GM08714 (cell line): Measurements from ENCODE around the gene ZNF880.
A peak's percentile ranks its signal among the peaks of the same experiment; 100 is the strongest.
"Not testable (repeated sequence)": the region's sequence is repeated elsewhere in the genome, so short reads cannot be mapped to it uniquely, and the experiment has no call there.

ENCODE experiments used
- H3K4me3 ChIP-seq: fragments of 200-500 bp; sonication (Bioruptor generic); 2 replicates; pipeline ENCODE4 v1.5.1; 2014; ENCODE audit warnings: mild to moderate bottlenecking, low read length, inconsistent platforms
- ZNF274 ChIP-seq: IDR thresholded peaks from 2 replicates; pipeline ENCODE4 v1.6.1; 2012; ENCODE audit warnings: mild to moderate bottlenecking, low read depth, low read length

The ZNF880 gene

GRCh38 chr19:52369559-52370340 lies at the start of gene ZNF880:
ZNF880 (plus strand) TSS chr19:52369923; CDS start chr19:52369966, 43 bp downstream.
- H3K4me3 ChIP-seq, result peak within 1 kb of the TSS; percentile 84
- TF ChIP-seq ZNF274, result no peak

GRCh38 chr19:52322429-52322828 lies 47.3 kb upstream of the ZNF880 start:
- no peak overlapping the region for H3K4me3 ChIP-seq

GRCh38 chr19:52331757-52332156 lies 38.0 kb upstream of the ZNF880 start:
- TF ChIP-seq ZNF274, result no peak
- H3K4me3 ChIP-seq, result no peak overlapping the region

More at GRCh38 chr19:52322429-52322828, 47.3 kb upstream of the ZNF880 start:
- TF ChIP-seq ZNF274, result peak; percentile 42; the same call in 1 of the 2 replicates

- no peak for TF ChIP-seq ZNF274
- peak overlapping the region; percentile 70; the same call in 1 of the 2 replicates for H3K4me3 ChIP-seq
These were observed 34.0 kb upstream of the ZNF880 start for GRCh38 chr19:52335768-52336116.

GRCh38 chr19:52336117-52336790 lies 33.5 kb upstream of the ZNF880 start, which contains the start of gene ZNF610:
ZNF610 (plus strand) TSS chr19:52336243; CDS start chr19:52349173, 12,930 bp downstream.
- peak within 1 kb of the TSS; percentile 70; the same call in 1 of the 2 replicates for H3K4me3 ChIP-seq

GRCh38 chr19:52336791-52337381 lies 32.8 kb upstream of the ZNF880 start:
- peak overlapping the region; percentile 70; the same call in 1 of the 2 replicates for H3K4me3 ChIP-seq

More at GRCh38 chr19:52336117-52336790, 33.5 kb upstream of the ZNF880 start, which contains the start of gene ZNF610:
- no peak for TF ChIP-seq ZNF274

GRCh38 chr19:52339022-52339421 lies 30.7 kb upstream of the ZNF880 start:
- H3K4me3 ChIP-seq, result not testable (repeated sequence)

More at GRCh38 chr19:52336791-52337381, 32.8 kb upstream of the ZNF880 start:
- TF ChIP-seq ZNF274, result no peak

- H3K4me3 ChIP-seq, result no peak overlapping the region
- no peak for TF ChIP-seq ZNF274
These were observed 26.2 kb upstream of the ZNF880 start for GRCh38 chr19:52343548-52343947.

- H3K4me3 ChIP-seq, result no peak overlapping the region
- no peak for TF ChIP-seq ZNF274
These were observed 24.6 kb upstream of the ZNF880 start for GRCh38 chr19:52345162-52345561.

GRCh38 chr19:52351512-52351911 lies 18.2 kb upstream of the ZNF880 start:
- no peak for TF ChIP-seq ZNF274
- H3K4me3 ChIP-seq, result no peak overlapping the region

- no peak overlapping the region for H3K4me3 ChIP-seq
- peak; percentile 88 for TF ChIP-seq ZNF274
These were observed 3.3 kb upstream of the ZNF880 start for GRCh38 chr19:52366414-52366824.

GRCh38 chr19:52370341-52370710 lies 603 bp downstream of the ZNF880 start:
- no peak for TF ChIP-seq ZNF274
- H3K4me3 ChIP-seq, result peak overlapping the region; percentile 84

GRCh38 chr19:52391135-52391534 lies 21.4 kb downstream of the ZNF880 start:
- H3K4me3 ChIP-seq, result no peak overlapping the region
- no peak for TF ChIP-seq ZNF274

- H3K4me3 ChIP-seq, result peak within 1 kb of the TSS; percentile 85
- no peak for TF ChIP-seq ZNF274
These were observed 27.8 kb downstream of the ZNF880 start, which contains the start of gene ZNF528 for GRCh38 chr19:52397310-52398080. ZNF528 (plus strand) TSS chr19:52397849; CDS start chr19:52402014, 4,165 bp downstream.
